Measurements from ENCODE around the gene KEAP1. TPM values are rescaled to one million over a fixed set of nuclear protein-coding genes. Genes with fewer than 3 reads are reported as not detected.

Gene KEAP1
- total and polyA plus RNA-seq, 9 of the 15 experiments (the other 6 are each of a cell fraction or from before 2014, with no cell fraction given) = 2.1 to 95.6 (median 64.3) TPM

- no peak for TF ChIP-seq CHD7 (IDR thresholded peaks at IDR 0.05; ENCODE audit: low read depth, low read length)
- no peak for TF ChIP-seq TARDBP (IDR thresholded peaks at IDR 0.05)
- no peak for TF ChIP-seq PPARD (CRISPR knock-in tag; IDR thresholded peaks at IDR 0.05)
- no peak for TF ChIP-seq PTBP1 (IDR thresholded peaks at IDR 0.05; ENCODE audit: low read depth, low read length)
- TF ChIP-seq ZNF764 (CRISPR knock-in tag; IDR thresholded peaks at IDR 0.05; ENCODE audit: low read depth) = no peak
- TF ChIP-seq SPI1 (IDR thresholded peaks at IDR 0.05; ENCODE audit: borderline replicate concordance, low read depth, low read length) = no peak
- TF ChIP-seq GABPA (tag; conservative IDR thresholded peaks at IDR 0.05; ENCODE audit: low read depth) = peak; percentile 50; the same call in 1 of the 2 replicates
- TF ChIP-seq PHF8 (IDR thresholded peaks at IDR 0.05; ENCODE audit: borderline replicate concordance, low read length) = peak; percentile 81; the same call in 1 of the 2 replicates
- peak; percentile 78 for TF ChIP-seq RBFOX2 (IDR thresholded peaks at IDR 0.05; ENCODE audit: low read depth, low read length)
- peak; percentile 99 for TF ChIP-seq E2F6 (IDR thresholded peaks at IDR 0.05; ENCODE audit: borderline replicate concordance in 1 of 2, extremely low read depth in 1 of 2, insufficient read depth in 1 of 2, insufficient read length in 1 of 2, low read depth in 1 of 2, low read length in 1 of 2, poor library complexity in 1 of 2, severe bottlenecking in 1 of 2)
- no peak for TF ChIP-seq CBX8 (IDR thresholded peaks at IDR 0.05; ENCODE audit: borderline replicate concordance, extremely low read depth, low read depth, low read length, poor library complexity, severe bottlenecking)
- TF ChIP-seq ZSCAN32 (CRISPR knock-in tag; IDR thresholded peaks at IDR 0.05) = no peak
Observed at GRCh38 chr19:10503002-10503789, at the start of gene KEAP1 (continued).

All from K562 (cell line).